Suppressor macrophage (primary cell): ENCODE results near the gene DCAF4.
"Not testable (repeated sequence)": the region's sequence is repeated elsewhere in the genome, so short reads cannot be mapped to it uniquely, and the experiment has no call there.

Experiments
- DNase-seq, 4 experiments: peaks; one replicate each; pipeline ENCODE4 v3.0.0-alpha.2; 2020 to 2022

DCAF4 gene

GRCh38 chr14:72939630-72940029 is 13.4 kb downstream of the DCAF4 start:
- no peak for DNase-seq

GRCh38 chr14:72941286-72941985 is 15.2 kb downstream of the DCAF4 start:
- no peak for DNase-seq

GRCh38 chr14:72942934-72943333 is 16.7 kb downstream of the DCAF4 start:
- no peak for DNase-seq

- no peak for DNase-seq
Observed at GRCh38 chr14:72943876-72944430, 17.7 kb downstream of the DCAF4 start.

- DNase-seq = peak in 3 of 4 experiments; percentile 39 to 69 (median 48)
Observed at GRCh38 chr14:72945356-72946027, 19.2 kb downstream of the DCAF4 start.

- DNase-seq = no peak
Observed at GRCh38 chr14:72946491-72946890, 20.2 kb downstream of the DCAF4 start.

- no peak for DNase-seq
Observed at GRCh38 chr14:72947366-72948160, 21.3 kb downstream of the DCAF4 start.

GRCh38 chr14:72948481-72949138 is 22.3 kb downstream of the DCAF4 start:
- peak; percentile 64 to 86 (median 76) for DNase-seq

GRCh38 chr14:72952171-72952570 is 25.9 kb downstream of the DCAF4 start:
- no peak for DNase-seq

- not testable (repeated sequence) for DNase-seq
Observed at GRCh38 chr14:72956741-72957140, 30.5 kb downstream of the DCAF4 start.

GRCh38 chr14:72957213-72957612 is 30.9 kb downstream of the DCAF4 start:
- no peak for DNase-seq

- DNase-seq = no peak
Observed at GRCh38 chr14:72958548-72958947, 32.3 kb downstream of the DCAF4 start.

- not testable (repeated sequence) for DNase-seq
Observed at GRCh38 chr14:72961016-72961415, 34.8 kb downstream of the DCAF4 start.

- DNase-seq = no peak
Observed at GRCh38 chr14:72961579-72962335, 35.5 kb downstream of the DCAF4 start.

- DNase-seq = not testable (repeated sequence)
Observed at GRCh38 chr14:72962336-72962754, 36.1 kb downstream of the DCAF4 start.

GRCh38 chr14:72962829-72963312 is 36.6 kb downstream of the DCAF4 start:
- DNase-seq = peak in 2 of 4 experiments; percentile 7 to 12

GRCh38 chr14:72965249-72965648 is 39.0 kb downstream of the DCAF4 start:
- DNase-seq = no peak

- no peak for DNase-seq
Observed at GRCh38 chr14:72966038-72966437, 39.8 kb downstream of the DCAF4 start.

- DNase-seq = no peak
Observed at GRCh38 chr14:72968316-72968715, 42.1 kb downstream of the DCAF4 start.

GRCh38 chr14:72970058-72970630 is 43.9 kb downstream of the DCAF4 start:
- no peak for DNase-seq

- no peak for DNase-seq
Observed at GRCh38 chr14:72970824-72971434, 44.7 kb downstream of the DCAF4 start.
